H7 (cell line): Measurements from ENCODE around the gene TEX264. TPM values are rescaled to one million over a fixed set of nuclear protein-coding genes. Genes with fewer than 3 reads are reported as not detected.

Source experiments
- total RNA-seq: library from RNA; depleted of rRNA; stranded (reverse); fragments of >200 nt; shearing (Covaris generic); gene quantifications from 2 replicates; pipeline ENCODE4 v1.2.3, GENCODE V29; 2014; rRNA removed

The TEX264 gene
- total RNA-seq, 1 experiment from 2014 or later: 18.9 TPM

Other genes with a start within 250 kb of the TEX264 start
- gene DCAF1, start 171.2 kb upstream of the TEX264 start, total RNA-seq: 12.5 and 14.7 TPM in 2 replicates
- gene RAD54L2, start 132.5 kb upstream of the TEX264 start, total RNA-seq: 20.8 TPM in 2 replicates
- 2.4 and 3.8 TPM in 2 replicates for gene GRM2, start 35.8 kb downstream of the TEX264 start, total RNA-seq
- gene IQCF6, start 108.0 kb downstream of the TEX264 start, total RNA-seq: not detected in 2 replicates
- not detected in 2 replicates for gene IQCF2, start 190.4 kb downstream of the TEX264 start, total RNA-seq
- not detected in 2 replicates for gene IQCF5, start 204.3 kb downstream of the TEX264 start, total RNA-seq
- gene IQCF1, start 232.1 kb downstream of the TEX264 start, total RNA-seq: not detected in 2 replicates